NCI-H345 (cell line): ENCODE data around the gene MAPK4.
A peak's percentile ranks its signal among the peaks of the same experiment; 100 is the strongest.
"Not testable (repeated sequence)": the region's sequence is repeated elsewhere in the genome, so short reads cannot be mapped to it uniquely, and the experiment has no call there.

Experiments used
- DNase-seq: peaks from one replicate; lab custom pipeline; 2025; lab: John Stamatoyannopoulos, UW

MAPK4 gene

DNA sequence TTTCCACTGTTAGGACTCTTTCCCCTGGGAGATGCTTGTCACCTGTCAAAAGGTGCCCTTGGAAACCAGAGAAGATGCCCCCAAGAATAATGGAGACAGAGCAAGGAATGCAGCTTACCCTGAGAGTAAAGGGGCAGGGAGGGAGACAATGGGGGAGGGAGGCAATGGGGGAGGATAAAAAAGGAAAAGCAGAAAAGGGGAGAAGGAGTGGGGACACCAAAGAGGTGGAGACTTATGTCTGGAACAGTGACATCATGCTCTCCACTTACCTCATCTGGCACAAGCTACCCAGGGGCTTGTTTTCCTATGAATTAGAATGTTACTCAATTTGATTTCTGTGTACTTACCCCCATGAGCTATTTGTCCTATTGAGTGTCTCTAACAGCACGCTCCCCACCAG, 192.1 kb downstream of the MAPK4 start:
- no peak for DNase-seq

GRCh38 chr18:50753311-50753710, 193.4 kb downstream of the MAPK4 start:
- DNase-seq, result no peak

GRCh38 chr18:50754297-50754696, 194.4 kb downstream of the MAPK4 start:
- no peak for DNase-seq

DNA sequence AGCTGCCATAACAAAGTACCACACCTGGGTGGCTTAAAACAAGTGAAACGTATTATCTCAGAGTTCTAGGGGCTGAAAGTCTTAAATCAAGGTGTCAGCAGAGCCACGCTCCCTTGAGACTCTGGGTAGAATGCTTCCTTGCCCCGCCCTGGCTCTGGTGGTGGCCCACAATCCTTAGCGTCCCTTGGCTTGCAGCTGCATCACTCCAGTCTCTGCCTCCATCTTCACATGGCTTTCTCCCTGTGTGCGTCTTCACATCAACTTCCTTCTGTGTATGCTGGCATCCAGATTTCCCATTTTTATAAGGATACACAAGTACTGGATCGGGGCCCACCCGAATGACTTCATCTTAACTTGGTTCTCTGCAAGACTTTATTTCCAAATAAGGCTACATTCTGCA, 197.5 kb downstream of the MAPK4 start:
- no peak for DNase-seq

- DNase-seq, result no peak
Measured at GRCh38 chr18:50769463-50769862, 209.6 kb downstream of the MAPK4 start.

DNA sequence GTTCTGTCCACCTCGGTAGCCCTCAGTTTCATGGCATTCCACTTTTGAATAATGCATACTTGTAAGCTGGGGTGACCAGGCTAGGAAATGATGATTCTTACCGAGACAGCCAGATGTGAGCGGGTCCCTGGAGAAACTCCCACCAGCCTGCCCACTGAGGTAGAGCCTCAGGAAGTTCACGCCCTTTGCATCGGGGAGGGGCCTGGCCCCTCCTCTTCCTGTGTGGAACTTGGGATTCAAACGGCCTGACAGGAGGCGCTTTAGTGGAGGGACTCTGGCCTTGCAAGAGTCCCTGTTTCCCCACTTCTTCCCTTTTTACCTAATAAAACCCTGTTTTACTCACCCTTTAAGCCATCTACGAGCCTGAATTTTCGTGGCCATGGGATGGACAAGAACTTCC, 215.3 kb downstream of the MAPK4 start:
- no peak for DNase-seq

GRCh38 chr18:50775726-50776125, 215.8 kb downstream of the MAPK4 start:
- DNase-seq, result no peak

- DNase-seq, result peak; percentile 38
Measured at GRCh38 chr18:50776383-50776782, 216.5 kb downstream of the MAPK4 start.

- not testable (repeated sequence) for DNase-seq
Measured at GRCh38 chr18:50779021-50779420, 219.1 kb downstream of the MAPK4 start.
